Upper lobe of left lung (tissue), 6 donors: ENCODE results near the gene UBXN4. TPM values are rescaled to one million over a fixed set of nuclear protein-coding genes. Genes with fewer than 3 reads are reported as not detected.

Experiments used
- ATAC-seq, 2 donors: fragments of 200-7000 bp; cut with Tn5 transposase; one replicate each; pipeline ENCODE4 v1.9.1; 2022; ENCODE audit warnings: mild to moderate bottlenecking in 2 of 2, moderate library complexity in 2 of 2; ENCODE audit not compliant: low FRiP score in 2 of 2
- DNase-seq, 2 donors: peaks; one replicate each; pipeline ENCODE4 v3.0.0-alpha.2; 2019 to 2020
- H3K27ac ChIP-seq, 4 donors: fragments of 200-600 bp; sonication (generic); one replicate each; pipeline ENCODE4 v1.5.1; 2016 to 2019
- H3K27me3 ChIP-seq, 4 donors: fragments of 200-600 bp; sonication (generic); one replicate each; pipeline ENCODE4 v1.5.1; 2017 to 2019
- H3K36me3 ChIP-seq, 4 donors: fragments of 200-600 bp; sonication (generic); one replicate each; pipeline ENCODE4 v1.5.1; 2016 to 2019
- H3K4me1 ChIP-seq, 4 donors: fragments of 200-600 bp; sonication (generic); one replicate each; pipeline ENCODE4 v1.5.1; 2018 to 2019
- H3K4me3 ChIP-seq, 4 donors: fragments of 200-600 bp; sonication (generic); one replicate each; pipeline ENCODE4 v1.5.1; 2017 to 2019; ENCODE audit warnings: mild to moderate bottlenecking in 2 of 4, moderate library complexity in 1 of 4
- H3K9me3 ChIP-seq, 4 donors: fragments of 200-600 bp; sonication (generic); one replicate each; pipeline ENCODE4 v1.5.1; 2018 to 2019
- CTCF ChIP-seq, 6 experiments: fragments of 450-650 bp in 4 of 6; fragments of 200-600 bp in 2 of 6; sonication (generic) in 2 of 6; IDR thresholded peaks; one replicate each; pipeline ENCODE4 v1.5.1; 2016 to 2019; ENCODE audit warnings: antibody characterized with exemption in 6 of 6
- EP300 ChIP-seq, 4 donors: sonication (generic); formaldehyde crosslinking; IDR thresholded peaks; one replicate each; pipeline ENCODE4 v1.5.1; 2017; ENCODE audit warnings: antibody characterized with exemption in 4 of 4, control low read depth in 2 of 4
- POLR2A ChIP-seq, 4 donors: fragments of 450-650 bp; IDR thresholded peaks; one replicate each; pipeline ENCODE4 v1.5.1; 2016 to 2017; ENCODE audit warnings: antibody characterized with exemption in 4 of 4, mild to moderate bottlenecking in 2 of 4
- POLR2AphosphoS5 ChIP-seq, 2 donors: sonication (generic); formaldehyde crosslinking; IDR thresholded peaks; one replicate each; pipeline ENCODE4 v1.5.1; 2017; ENCODE audit warnings: antibody characterized with exemption in 2 of 2
- WGBS, 2 donors: methylation state at CpG; one replicate each; pipeline ENCODE4 v1.1.5; 2017 to 2018; 5-methylcytosine and 5-hydroxymethylcytosine counted together
- small RNA-seq, 4 donors: library from RNA; depleted of rRNA; stranded (forward); fragments of <200 nt; gene quantifications; one replicate each; pipeline ENCODE3, GENCODE V24; 2016
- total RNA-seq, 6 donors: library from RNA; depleted of rRNA in 4 of 6; stranded (reverse); fragments of >200 nt in 4 of 6; gene quantifications; one replicate each; pipeline versions ENCODE4 v1.1.0 to v1.2.1, GENCODE V29; 2016 to 2021
- donor health status: DM: no; HTN: no; CAD: no; lungs with moderate emphysema.
- donor health status: DM: no; HTN: yes; CAD: no; lungs with severe emphysema.

The UBXN4 gene
- total RNA-seq, 6 donors from 2014 or later, result 34.0 to 101 (median 67.8) TPM

GRCh38 chr2:135829378-135830135 lies 87.9 kb downstream of the UBXN4 start:
- H3K9me3 ChIP-seq, result no peaks in the 10 kb centered on the region
- 90 to 94% methylated on average over 11 to 13 of the region's 13 CpGs for WGBS, 2 donors

GRCh38 chr2:135831180-135831812 lies 89.6 kb downstream of the UBXN4 start:
- Histone ChIP-seq H3K4me1 (peaks cover 0 to 5% (median 2%) of the 10 kb centered on the region in 4 donors), H3K9me3 (no peaks in the 10 kb centered on the region), H3K4me3 (no peak overlapping the region), H3K36me3 (no peaks in the 10 kb centered on the region), H3K27ac (no peak overlapping the region), H3K27me3 (no peaks in the 10 kb centered on the region)
- no peak for TF ChIP-seq EP300 (IDR thresholded peaks at IDR 0.05)
- no peak for TF ChIP-seq POLR2A (IDR thresholded peaks at IDR 0.05)
- TF ChIP-seq CTCF (IDR thresholded peaks at IDR 0.05), result no peak
- no peak for TF ChIP-seq POLR2AphosphoS5 (IDR thresholded peaks at IDR 0.05)
- WGBS, 2 donors, result 85% methylated on average over 13 to 14 of the region's 14 CpGs
- no peak for DNase-seq
- ATAC-seq, result no peak

More at GRCh38 chr2:135829378-135830135, 87.9 kb downstream of the UBXN4 start:
- DNase-seq (no peak), ATAC-seq (no peak)
- no peak overlapping the region for H3K4me3 ChIP-seq
- TF ChIP-seq CTCF (IDR thresholded peaks at IDR 0.05) (no peak), EP300 (IDR thresholded peaks at IDR 0.05) (no peak), POLR2A (IDR thresholded peaks at IDR 0.05) (no peak), POLR2AphosphoS5 (IDR thresholded peaks at IDR 0.05) (no peak)
- peaks cover 0 to 19% (median 6%) of the 10 kb centered on the region in 4 donors for H3K4me1 ChIP-seq
- no peaks in the 10 kb centered on the region for H3K36me3 ChIP-seq
- no peak overlapping the region for H3K27ac ChIP-seq
- H3K27me3 ChIP-seq, result no peaks in the 10 kb centered on the region

GRCh38 chr2:135832891-135833290 lies 91.2 kb downstream of the UBXN4 start:
- no peak for DNase-seq
- H3K4me3 ChIP-seq, result no peak overlapping the region
- no peaks in the 10 kb centered on the region for H3K4me1 ChIP-seq
- H3K9me3 ChIP-seq, result no peaks in the 10 kb centered on the region
- no peak overlapping the region for H3K27ac ChIP-seq
- TF ChIP-seq CTCF (IDR thresholded peaks at IDR 0.05) (no peak), EP300 (IDR thresholded peaks at IDR 0.05) (no peak), POLR2A (IDR thresholded peaks at IDR 0.05) (no peak), POLR2AphosphoS5 (IDR thresholded peaks at IDR 0.05) (no peak)
- H3K36me3 ChIP-seq, result no peaks in the 10 kb centered on the region
- WGBS, 2 donors, result 94 to 98% methylated on average over 6 of the region's 6 CpGs
- ATAC-seq, result no peak
- H3K27me3 ChIP-seq, result no peaks in the 10 kb centered on the region

Small RNAs within 50 kb of the gene (small RNA-seq; reads per million reads assigned to genes)
- 0 reads per million in 4 donors for gene RF00019

Other genes with a start within 250 kb of the UBXN4 start
- gene ZRANB3, start 210.6 kb upstream of the UBXN4 start, total RNA-seq, result 1 to 10 TPM in 5 of 6 donors, under 1 TPM in 1; 1.00 to 4.0 (median 2.0) TPM
- 10 to 100 TPM in 5 of 6 donors, 1 to 10 TPM in 1; 9.0 to 43.0 (median 16.2) TPM for gene R3HDM1, start 210.4 kb upstream of the UBXN4 start, total RNA-seq
- gene LCT, start 95.3 kb downstream of the UBXN4 start, total RNA-seq, result under 1 TPM in 2 of 6 donors, not detected in 4; 0.03 to 0.20 TPM
- gene MCM6, start 134.6 kb downstream of the UBXN4 start, total RNA-seq, result 10 to 100 TPM in 1 of 6 donors, 1 to 10 TPM in 5; 4.2 to 10.5 (median 7.6) TPM
- gene DARS1, start 243.8 kb downstream of the UBXN4 start, total RNA-seq, result 10 to 100 TPM; 38.5 to 68.1 (median 51.9) TPM